Ovary (tissue), 3 donors: ENCODE results near the gene MOB3A.

ENCODE experiments used
- CTCF ChIP-seq, 3 donors: fragments of 450-650 bp in 2 of 3; fragments of 200-600 bp in 1 of 3; IDR thresholded peaks; one replicate each; pipeline versions ENCODE4 v1.5.1 to v1.8.0; 2016 to 2022; ENCODE audit warnings: antibody characterized with exemption in 3 of 3, mild to moderate bottlenecking in 1 of 3
- POLR2A ChIP-seq: fragments of 450-650 bp; IDR thresholded peaks from one replicate; pipeline ENCODE4 v1.6.1; 2017; ENCODE audit warnings: antibody characterized with exemption, mild to moderate bottlenecking, moderate library complexity
- donor health status: DM: no; HTN: no; CAD: no.

GRCh38 chr19:2043961-2044708 is 52.0 kb downstream of the MOB3A start:
- TF ChIP-seq CTCF (IDR thresholded peaks at IDR 0.05), result no peak
- TF ChIP-seq POLR2A, result no peak
